ENCODE measurements around the gene LSM10.
A peak's percentile ranks its signal among the peaks of the same experiment; 100 is the strongest.

LSM10 gene

GRCh38 chr1:36382231-36382630 is 15.5 kb downstream of the LSM10 start:
- DNase-seq: no peak

GRCh38 chr1:36381405-36381804 is 16.3 kb downstream of the LSM10 start:
- DNase-seq: no peak

GRCh38 chr1:36380782-36381181 is 16.9 kb downstream of the LSM10 start:
- DNase-seq: no peak

- DNase-seq: no peak
Measured at GRCh38 chr1:36380143-36380619, 17.5 kb downstream of the LSM10 start.

- no peak for DNase-seq
Measured at GRCh38 chr1:36377791-36378492, 19.8 kb downstream of the LSM10 start.

GRCh38 chr1:36372617-36373016 is 25.1 kb downstream of the LSM10 start:
- no peak for DNase-seq

GRCh38 chr1:36369061-36369861 is 28.4 kb downstream of the LSM10 start:
- DNase-seq: peak; percentile 87

- no peak for DNase-seq
Measured at GRCh38 chr1:36367798-36368197, 29.9 kb downstream of the LSM10 start.

GRCh38 chr1:36367066-36367465 is 30.6 kb downstream of the LSM10 start:
- peak; percentile 31 for DNase-seq

- DNase-seq: peak; percentile 58
Measured at GRCh38 chr1:36366091-36366661, 31.5 kb downstream of the LSM10 start.

- DNase-seq: no peak
Measured at GRCh38 chr1:36365381-36365780, 32.3 kb downstream of the LSM10 start.

GRCh38 chr1:36359911-36360550 is 37.7 kb downstream of the LSM10 start:
- no peak for DNase-seq

GRCh38 chr1:36359383-36359782 is 38.3 kb downstream of the LSM10 start:
- DNase-seq: no peak

GRCh38 chr1:36358514-36359084 is 39.1 kb downstream of the LSM10 start:
- DNase-seq: no peak

- DNase-seq: no peak
Measured at GRCh38 chr1:36355811-36356210, 41.9 kb downstream of the LSM10 start.

GRCh38 chr1:36354486-36354885 is 43.2 kb downstream of the LSM10 start:
- no peak for DNase-seq

- no peak for DNase-seq
Measured at GRCh38 chr1:36352910-36353878, 44.5 kb downstream of the LSM10 start.

GRCh38 chr1:36352125-36352909 is 45.4 kb downstream of the LSM10 start:
- no peak for DNase-seq

- no peak for DNase-seq
Measured at GRCh38 chr1:36351227-36351977, 46.3 kb downstream of the LSM10 start.

GRCh38 chr1:36350659-36351226 is 47.0 kb downstream of the LSM10 start:
- peak; percentile 18 for DNase-seq
